Epithelial cell of proximal tubule (primary cell): ENCODE measurements around the gene LMNTD1. TPM values are rescaled to one million over a fixed set of nuclear protein-coding genes. Genes with fewer than 3 reads are reported as not detected.

Experiments
- DNase-seq: peaks from one replicate; pipeline ENCODE4 v3.0.0-alpha.2; 2011; ENCODE audit warnings: low read depth
- H3K4me3 ChIP-seq: 2 replicates; pipeline ENCODE4 v1.5.1; 2011; ENCODE audit warnings: low read depth, mild to moderate bottlenecking, low read length
- CTCF ChIP-seq: conservative IDR thresholded peaks from 2 replicates; pipeline ENCODE4 v1.5.1; 2012; ENCODE audit warnings: low read depth, mild to moderate bottlenecking, low read length
- total RNA-seq: library from RNA; depleted of rRNA; stranded (reverse); fragments of >200 nt; gene quantifications from 2 replicates; pipeline ENCODE4 v1.2.3, GENCODE V29; 2015

LMNTD1 gene
- total RNA-seq, 1 donor from 2014 or later = not detected

- TF ChIP-seq CTCF = no peak
- no peak overlapping the region for H3K4me3 ChIP-seq
- no peak for DNase-seq
These were observed 23.3 kb downstream of the LMNTD1 start for GRCh38 chr12:25529738-25530137.

GRCh38 chr12:25526778-25527177 is 26.3 kb downstream of the LMNTD1 start:
- TF ChIP-seq CTCF = no peak
- H3K4me3 ChIP-seq = no peak overlapping the region
- DNase-seq = no peak

- no peak overlapping the region for H3K4me3 ChIP-seq
- DNase-seq = peak; percentile 42
- TF ChIP-seq CTCF = no peak
These were observed 28.7 kb downstream of the LMNTD1 start for GRCh38 chr12:25524366-25524765.

- no peak for TF ChIP-seq CTCF
- H3K4me3 ChIP-seq = no peak overlapping the region
- no peak for DNase-seq
These were observed 31.3 kb downstream of the LMNTD1 start for GRCh38 chr12:25521625-25522256.

- DNase-seq = peak; percentile 43
- no peak for TF ChIP-seq CTCF
- no peak overlapping the region for H3K4me3 ChIP-seq
These were observed 34.6 kb downstream of the LMNTD1 start for GRCh38 chr12:25518512-25518911.

GRCh38 chr12:25504744-25505143 is 48.3 kb downstream of the LMNTD1 start:
- no peak overlapping the region for H3K4me3 ChIP-seq
- no peak for TF ChIP-seq CTCF
- DNase-seq = no peak

GRCh38 chr12:25503666-25504065 is 49.4 kb downstream of the LMNTD1 start:
- TF ChIP-seq CTCF = no peak
- DNase-seq = no peak
- H3K4me3 ChIP-seq = no peak overlapping the region
